ENCODE results near the gene C1orf198.

DNA sequence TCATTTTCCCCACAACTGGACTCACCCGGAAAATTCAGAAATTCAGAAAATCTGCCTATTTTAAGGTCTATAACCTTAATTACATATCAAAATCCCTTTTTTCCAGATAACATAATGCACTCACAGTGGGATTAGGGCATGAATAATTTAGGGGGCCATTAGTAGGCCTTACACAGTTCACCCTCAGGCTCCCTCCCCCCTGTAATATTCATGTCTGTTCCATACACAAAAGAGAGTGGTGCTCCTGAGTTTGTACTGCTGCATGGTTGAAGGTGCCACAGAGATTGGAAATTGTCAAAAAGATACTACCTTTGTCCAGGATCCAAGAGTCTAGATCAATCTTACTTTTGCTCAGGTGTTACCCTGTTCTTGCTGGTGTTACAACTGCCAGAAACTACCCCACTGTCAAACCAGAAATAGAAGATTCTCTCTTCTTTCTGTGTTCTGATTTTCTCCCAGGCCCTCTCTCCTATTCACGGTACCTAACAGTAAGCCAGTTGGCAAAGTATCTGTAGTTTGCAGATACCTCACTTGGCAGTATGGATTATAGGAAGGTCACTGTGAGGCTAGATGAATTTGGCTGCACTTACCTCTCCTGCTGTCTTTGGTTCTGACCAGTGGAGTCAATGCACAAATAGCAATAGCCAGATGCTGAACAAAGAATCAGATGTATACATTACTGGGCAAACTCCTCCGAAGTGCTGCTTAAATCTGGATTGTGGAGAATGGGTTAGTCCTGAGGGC, 53.2 kb downstream of the C1orf198 start:
- TF ChIP-seq FOXP2 (optimal IDR thresholded peaks at IDR 0.05; ENCODE audit: borderline replicate concordance, extremely low read depth, extremely low read length, insufficient read depth) = no peak
- no peak for TF ChIP-seq TAF1 (IDR thresholded peaks at IDR 0.05; ENCODE audit: borderline replicate concordance, insufficient read depth, low read length)
- TF ChIP-seq POLR2AphosphoS5 (IDR thresholded peaks at IDR 0.05; ENCODE audit: low read depth, low read length) = no peak
